OCI-LY3 (cell line): ENCODE measurements around the gene KCNIP1.

Source experiments
- EZH2phosphoT487 ChIP-seq: fragments of 200-600 bp; shearing (Covaris generic); IDR thresholded peaks from 2 replicates; pipeline ENCODE4 v1.6.1; 2018; ENCODE audit warnings: antibody characterized with exemption, mixed run types, low read depth
- TF ChIP-seq, protein P1 (sequence below): fragments of 200-600, 300-600 bp; sonication (generic); IDR thresholded peaks from 2 replicates; pipeline ENCODE4 v1.5.1; 2014; ENCODE audit warnings: antibody characterized with exemption, low read length, low read depth

GRCh38 chr5:170722316-170722715 lies 218.5 kb downstream of the KCNIP1 start:
- TF ChIP-seq, protein P1, sequence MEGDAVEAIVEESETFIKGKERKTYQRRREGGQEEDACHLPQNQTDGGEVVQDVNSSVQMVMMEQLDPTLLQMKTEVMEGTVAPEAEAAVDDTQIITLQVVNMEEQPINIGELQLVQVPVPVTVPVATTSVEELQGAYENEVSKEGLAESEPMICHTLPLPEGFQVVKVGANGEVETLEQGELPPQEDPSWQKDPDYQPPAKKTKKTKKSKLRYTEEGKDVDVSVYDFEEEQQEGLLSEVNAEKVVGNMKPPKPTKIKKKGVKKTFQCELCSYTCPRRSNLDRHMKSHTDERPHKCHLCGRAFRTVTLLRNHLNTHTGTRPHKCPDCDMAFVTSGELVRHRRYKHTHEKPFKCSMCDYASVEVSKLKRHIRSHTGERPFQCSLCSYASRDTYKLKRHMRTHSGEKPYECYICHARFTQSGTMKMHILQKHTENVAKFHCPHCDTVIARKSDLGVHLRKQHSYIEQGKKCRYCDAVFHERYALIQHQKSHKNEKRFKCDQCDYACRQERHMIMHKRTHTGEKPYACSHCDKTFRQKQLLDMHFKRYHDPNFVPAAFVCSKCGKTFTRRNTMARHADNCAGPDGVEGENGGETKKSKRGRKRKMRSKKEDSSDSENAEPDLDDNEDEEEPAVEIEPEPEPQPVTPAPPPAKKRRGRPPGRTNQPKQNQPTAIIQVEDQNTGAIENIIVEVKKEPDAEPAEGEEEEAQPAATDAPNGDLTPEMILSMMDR = no peak
- no peak for TF ChIP-seq EZH2phosphoT487
